Left lung (tissue), 10 donors: ENCODE results near the gene FGGY. TPM values are rescaled to one million over a fixed set of nuclear protein-coding genes. Genes with fewer than 3 reads are reported as not detected.

Experiments
- ATAC-seq: fragments of 200-7000 bp; cut with Tn5 transposase; one replicate; pipeline ENCODE4 v1.9.1; 2020; ENCODE audit warnings: moderate library complexity
- DNase-seq, 4 donors: peaks; one replicate each; pipeline ENCODE4 v3.0.0-alpha.2; 2013 to 2020
- H3K27ac ChIP-seq, 2 donors: fragments of 200-600 bp; sonication (generic) in 1 of 2; one replicate each; pipeline versions ENCODE4 v1.5.0 to v1.8.0; 2020 to 2021
- H3K27me3 ChIP-seq, 2 donors: fragments of 200-600 bp; sonication (generic) in 1 of 2; one replicate each; pipeline versions ENCODE4 v1.5.0 to v1.8.0; 2020 to 2021
- H3K36me3 ChIP-seq, 2 donors: fragments of 200-600 bp; sonication (generic) in 1 of 2; one replicate each; pipeline versions ENCODE4 v1.5.0 to v1.8.0; 2020 to 2021
- H3K4me1 ChIP-seq, 2 donors: fragments of 200-600 bp; one replicate each; pipeline ENCODE4 v1.8.0; 2021
- H3K4me3 ChIP-seq, 2 donors: fragments of 200-600 bp; sonication (generic) in 1 of 2; one replicate each; pipeline versions ENCODE4 v1.5.0 to v1.8.0; 2020 to 2021; ENCODE audit warnings: mild to moderate bottlenecking in 1 of 2
- H3K9me3 ChIP-seq, 2 donors: fragments of 200-600 bp; sonication (generic) in 1 of 2; one replicate each; pipeline versions ENCODE4 v1.5.0 to v1.8.0; 2020 to 2021
- CTCF ChIP-seq, 2 donors: fragments of 200-600 bp; sonication (generic) in 1 of 2; IDR thresholded peaks; one replicate each; pipeline versions ENCODE4 v1.5.0 to v1.8.0; 2021; ENCODE audit warnings: antibody characterized with exemption in 2 of 2
- intact Hi-C, 2 donors: fragments of 100-400 bp; cut with DNase I; formaldehyde crosslinking; loops; one replicate each; pipeline versions ENCODE4 v1.11.2 to v1.14.2; 2022
- polyA plus RNA-seq, 6 donors: library from polyadenylated mRNA; unstranded; fragments of 120-200 nt; gene quantifications; one replicate each; pipeline ENCODE4 v1.2.1, GENCODE V29; 2013; ENCODE audit not compliant: insufficient read length in 6 of 6
- total RNA-seq, 2 donors: library from RNA; stranded (reverse); fragmentation: NEBNext Ultra II Directional; extraction: Animal tissue kit (Norgen Biotek cat#: 25700); gene quantifications; one replicate each; pipeline ENCODE4 v1.2.1, GENCODE V29; 2021
- donor health status: DM: no; HTN: yes; CAD: no.
- donor health status: DM: no; HTN: no; CAD: no.

The FGGY gene
- total and polyA plus RNA-seq, 8 donors: 13.5 to 22.7 (median 18.4) TPM

GRCh38 chr1:59499273-59499942 is 202.5 kb downstream of the FGGY start:
- DNase-seq (no peak), ATAC-seq (peak; percentile 81)
- Histone ChIP-seq H3K27ac (peak overlapping the region in 1 of 2 donors; percentile 3), H3K4me3 (no peak overlapping the region), H3K4me1 (peaks cover 0 to 46% of the 10 kb centered on the region in 2 donors), H3K36me3 (no peaks in the 10 kb centered on the region), H3K27me3 (no peaks in the 10 kb centered on the region), H3K9me3 (no peaks in the 10 kb centered on the region)
- intact Hi-C loops: no loop called here
- no peak for TF ChIP-seq CTCF (IDR thresholded peaks at IDR 0.05)

GRCh38 chr1:59499943-59500569 is 203.2 kb downstream of the FGGY start:
- no peak for ATAC-seq
- H3K36me3 ChIP-seq: no peaks in the 10 kb centered on the region
- peaks cover 0 to 43% of the 10 kb centered on the region in 2 donors for H3K4me1 ChIP-seq
- H3K4me3 ChIP-seq: no peak overlapping the region
- intact Hi-C loops: no loop called here
- TF ChIP-seq CTCF (IDR thresholded peaks at IDR 0.05): no peak
- H3K9me3 ChIP-seq: no peaks in the 10 kb centered on the region
- no peaks in the 10 kb centered on the region for H3K27me3 ChIP-seq
- peak overlapping the region in 1 of 2 donors; percentile 64 for H3K27ac ChIP-seq
- DNase-seq: no peak

- intact Hi-C loops: no loop called here
- no peak for DNase-seq
- no peak for ATAC-seq
- Histone ChIP-seq H3K4me3 (no peak overlapping the region), H3K27me3 (no peaks in the 10 kb centered on the region), H3K27ac (peak overlapping the region in 1 of 2 donors; percentile 64), H3K4me1 (peaks cover 0 to 43% of the 10 kb centered on the region in 2 donors), H3K36me3 (no peaks in the 10 kb centered on the region), H3K9me3 (no peaks in the 10 kb centered on the region)
- TF ChIP-seq CTCF (IDR thresholded peaks at IDR 0.05): no peak
Observed at GRCh38 chr1:59500950-59501742, 204.3 kb downstream of the FGGY start.

- H3K27ac ChIP-seq: no peak overlapping the region
- H3K9me3 ChIP-seq: no peaks in the 10 kb centered on the region
- H3K4me1 ChIP-seq: peaks cover 0 to 48% of the 10 kb centered on the region in 2 donors
- DNase-seq (no peak), ATAC-seq (no peak)
- intact Hi-C loops: no loop called here
- H3K36me3 ChIP-seq: no peaks in the 10 kb centered on the region
- no peaks in the 10 kb centered on the region for H3K27me3 ChIP-seq
- no peak for TF ChIP-seq CTCF (IDR thresholded peaks at IDR 0.05)
- no peak overlapping the region for H3K4me3 ChIP-seq
Observed at GRCh38 chr1:59502009-59502691, 205.3 kb downstream of the FGGY start.
